Nucleus accumbens (tissue), 56 donors: ENCODE results near the gene CACNA2D3.

Experiments
- DNase-seq, 56 donors: peaks; one replicate each; lab custom pipeline; 2025; lab: John Stamatoyannopoulos, UW

Gene CACNA2D3

GRCh38 chr3:54698054-54698453, 575.7 kb downstream of the CACNA2D3 start:
- DNase-seq = no peak

- DNase-seq = peak in 4 of 56 donors; percentile 3 to 18 (median 8)
Measured at GRCh38 chr3:54703923-54704322, 581.6 kb downstream of the CACNA2D3 start.

- DNase-seq = no peak
Measured at GRCh38 chr3:54705730-54706129, 583.4 kb downstream of the CACNA2D3 start.

GRCh38 chr3:54706738-54707137, 584.4 kb downstream of the CACNA2D3 start:
- no peak for DNase-seq

GRCh38 chr3:54709785-54710184, 587.4 kb downstream of the CACNA2D3 start:
- DNase-seq = no peak

GRCh38 chr3:54710954-54711353, 588.6 kb downstream of the CACNA2D3 start:
- DNase-seq = no peak

GRCh38 chr3:54712539-54712938, 590.2 kb downstream of the CACNA2D3 start:
- no peak for DNase-seq

GRCh38 chr3:54713031-54713430, 590.7 kb downstream of the CACNA2D3 start:
- DNase-seq = no peak

- no peak for DNase-seq
Measured at GRCh38 chr3:54713455-54713854, 591.1 kb downstream of the CACNA2D3 start.

- DNase-seq = no peak
Measured at GRCh38 chr3:54714035-54714434, 591.7 kb downstream of the CACNA2D3 start.

- DNase-seq = no peak
Measured at GRCh38 chr3:54717506-54717905, 595.2 kb downstream of the CACNA2D3 start.

GRCh38 chr3:54719914-54720313, 597.6 kb downstream of the CACNA2D3 start:
- DNase-seq = no peak

GRCh38 chr3:54720604-54721003, 598.3 kb downstream of the CACNA2D3 start:
- DNase-seq = no peak

- DNase-seq = no peak
Measured at GRCh38 chr3:54731732-54732445, 609.5 kb downstream of the CACNA2D3 start.

- no peak for DNase-seq
Measured at GRCh38 chr3:54733106-54734006, 611.0 kb downstream of the CACNA2D3 start.

GRCh38 chr3:54736459-54736858, 614.1 kb downstream of the CACNA2D3 start:
- no peak for DNase-seq

GRCh38 chr3:54743755-54744154, 621.4 kb downstream of the CACNA2D3 start:
- no peak for DNase-seq

GRCh38 chr3:54744291-54744690, 621.9 kb downstream of the CACNA2D3 start:
- no peak for DNase-seq

GRCh38 chr3:54745843-54746242, 623.5 kb downstream of the CACNA2D3 start:
- no peak for DNase-seq

- DNase-seq = no peak
Measured at GRCh38 chr3:54746722-54747121, 624.4 kb downstream of the CACNA2D3 start.

GRCh38 chr3:54755756-54756155, 633.4 kb downstream of the CACNA2D3 start:
- no peak for DNase-seq

- no peak for DNase-seq
Measured at GRCh38 chr3:54756330-54756731, 634.0 kb downstream of the CACNA2D3 start.
